Measurements from ENCODE around the gene FADS3. TPM values are rescaled to one million over a fixed set of nuclear protein-coding genes. Genes with fewer than 3 reads are reported as not detected.

FADS3 gene
- total and polyA plus RNA-seq, 9 of the 15 experiments (the other 6 are each of a cell fraction or from before 2014, with no cell fraction given): 0.97 to 148 (median 92.7) TPM

DNA sequence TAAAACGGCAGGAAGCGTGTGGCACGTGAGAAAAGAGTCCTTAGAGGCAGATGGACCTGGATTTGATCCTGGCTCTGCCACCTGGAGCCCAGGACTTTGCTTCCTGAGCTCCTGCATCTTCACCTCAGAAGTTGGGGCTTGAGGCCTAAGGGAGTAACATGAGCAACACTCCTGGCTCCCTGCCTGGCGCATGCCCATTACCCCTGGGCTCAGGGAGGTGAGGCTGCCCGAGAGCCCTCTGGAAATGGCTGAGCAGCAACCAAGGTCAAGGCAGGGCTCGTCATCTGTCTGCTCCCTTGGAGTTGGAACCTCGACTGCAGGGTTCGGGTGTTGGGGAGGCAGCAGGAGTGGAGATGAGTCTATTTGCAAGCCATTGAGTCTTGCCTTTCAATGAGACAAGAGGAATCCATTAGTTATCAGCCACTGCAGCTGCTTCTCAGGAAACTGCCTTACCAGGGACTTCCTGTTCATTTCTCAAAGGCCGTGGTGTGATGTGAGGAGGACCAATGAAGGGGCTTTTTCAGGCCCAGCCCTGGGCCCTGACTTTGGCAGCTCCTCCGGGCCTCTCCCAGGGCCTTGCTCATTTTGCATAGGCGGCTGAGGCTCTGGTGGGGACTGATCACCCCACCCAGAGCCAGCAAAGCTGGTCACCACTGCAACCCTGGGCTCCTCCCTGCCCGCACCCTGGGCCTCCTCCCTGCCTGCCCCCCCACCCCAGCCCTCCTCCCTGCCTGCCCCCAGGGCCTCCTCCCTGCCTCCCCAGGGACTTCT is 56.9 kb downstream of the FADS3 start (continued):
- TF ChIP-seq HDGF (IDR thresholded peaks at IDR 0.05) (peak; percentile 66; the same call in 1 of the 2 replicates), SMC3 (conservative IDR thresholded peaks at IDR 0.05; ENCODE audit: insufficient read depth, low read depth, low read length) (no peak), MECOM (CRISPR knock-in tag; IDR thresholded peaks at IDR 0.05) (peak; percentile 81), ZC3H4 (CRISPR knock-in tag; IDR thresholded peaks at IDR 0.05; ENCODE audit: borderline replicate concordance) (no peak), RAD51 (IDR thresholded peaks at IDR 0.05; ENCODE audit: borderline replicate concordance, low read depth) (no peak; the same call in 1 of the 2 replicates)
- TF ChIP-seq, protein P1, sequence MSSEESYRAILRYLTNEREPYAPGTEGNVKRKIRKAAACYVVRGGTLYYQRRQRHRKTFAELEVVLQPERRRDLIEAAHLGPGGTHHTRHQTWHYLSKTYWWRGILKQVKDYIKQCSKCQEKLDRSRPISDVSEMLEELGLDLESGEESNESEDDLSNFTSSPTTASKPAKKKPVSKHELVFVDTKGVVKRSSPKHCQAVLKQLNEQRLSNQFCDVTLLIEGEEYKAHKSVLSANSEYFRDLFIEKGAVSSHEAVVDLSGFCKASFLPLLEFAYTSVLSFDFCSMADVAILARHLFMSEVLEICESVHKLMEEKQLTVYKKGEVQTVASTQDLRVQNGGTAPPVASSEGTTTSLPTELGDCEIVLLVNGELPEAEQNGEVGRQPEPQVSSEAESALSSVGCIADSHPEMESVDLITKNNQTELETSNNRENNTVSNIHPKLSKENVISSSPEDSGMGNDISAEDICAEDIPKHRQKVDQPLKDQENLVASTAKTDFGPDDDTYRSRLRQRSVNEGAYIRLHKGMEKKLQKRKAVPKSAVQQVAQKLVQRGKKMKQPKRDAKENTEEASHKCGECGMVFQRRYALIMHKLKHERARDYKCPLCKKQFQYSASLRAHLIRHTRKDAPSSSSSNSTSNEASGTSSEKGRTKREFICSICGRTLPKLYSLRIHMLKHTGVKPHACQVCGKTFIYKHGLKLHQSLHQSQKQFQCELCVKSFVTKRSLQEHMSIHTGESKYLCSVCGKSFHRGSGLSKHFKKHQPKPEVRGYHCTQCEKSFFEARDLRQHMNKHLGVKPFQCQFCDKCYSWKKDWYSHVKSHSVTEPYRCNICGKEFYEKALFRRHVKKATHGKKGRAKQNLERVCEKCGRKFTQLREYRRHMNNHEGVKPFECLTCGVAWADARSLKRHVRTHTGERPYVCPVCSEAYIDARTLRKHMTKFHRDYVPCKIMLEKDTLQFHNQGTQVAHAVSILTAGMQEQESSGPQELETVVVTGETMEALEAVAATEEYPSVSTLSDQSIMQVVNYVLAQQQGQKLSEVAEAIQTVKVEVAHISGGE (CRISPR knock-in tag; IDR thresholded peaks at IDR 0.05): peak in 1 of 3 experiments; percentile 79; a peak in 2 of 6 replicates

Data from K562 (cell line).